ENCODE results near the gene EFNA1.
A peak's percentile ranks its signal among the peaks of the same experiment; 100 is the strongest.
"Not testable (repeated sequence)": the region's sequence is repeated elsewhere in the genome, so short reads cannot be mapped to it uniquely, and the experiment has no call there.

The EFNA1 gene

DNA sequence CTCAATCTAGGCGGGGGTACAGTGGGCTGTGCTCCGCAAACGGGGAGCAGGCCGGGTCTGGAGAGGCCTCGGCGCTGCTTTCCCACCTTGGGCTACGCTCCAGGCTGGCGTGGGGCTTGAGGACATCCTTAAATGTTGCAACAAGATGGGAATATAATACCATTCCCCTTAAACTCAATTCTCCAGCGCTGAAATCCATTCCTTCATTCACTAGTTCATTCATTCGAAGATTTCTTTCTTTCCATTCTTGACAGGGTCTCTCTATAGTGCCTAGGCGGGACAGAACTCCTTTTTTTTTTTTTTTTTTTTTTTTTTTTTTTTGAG is 12.9 kb downstream of the EFNA1 start:
- peak; percentile 33 for FAIRE-seq
- DNase-seq (ENCODE audit: insufficient read length, low spot score): no peak

DNA sequence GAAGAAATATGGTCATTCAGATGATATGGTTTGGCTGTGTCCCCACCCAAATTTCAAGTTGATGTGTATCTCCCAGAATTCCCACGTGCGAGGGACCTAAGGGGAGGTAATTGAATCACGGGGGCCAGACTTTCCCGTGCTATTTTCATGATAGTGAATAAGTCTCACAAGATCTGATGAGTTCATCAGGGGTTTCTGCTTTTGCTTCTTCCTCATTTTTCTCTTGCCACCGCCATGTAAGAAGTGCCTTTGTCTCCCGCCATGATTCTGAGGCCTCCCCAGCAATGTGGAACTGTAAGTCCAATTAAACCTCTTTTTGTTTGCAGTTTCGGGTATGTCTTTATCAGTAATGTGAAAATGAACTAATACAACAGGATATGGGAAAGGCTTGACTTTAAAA is 14.1 kb downstream of the EFNA1 start:
- FAIRE-seq: no peak

DNA sequence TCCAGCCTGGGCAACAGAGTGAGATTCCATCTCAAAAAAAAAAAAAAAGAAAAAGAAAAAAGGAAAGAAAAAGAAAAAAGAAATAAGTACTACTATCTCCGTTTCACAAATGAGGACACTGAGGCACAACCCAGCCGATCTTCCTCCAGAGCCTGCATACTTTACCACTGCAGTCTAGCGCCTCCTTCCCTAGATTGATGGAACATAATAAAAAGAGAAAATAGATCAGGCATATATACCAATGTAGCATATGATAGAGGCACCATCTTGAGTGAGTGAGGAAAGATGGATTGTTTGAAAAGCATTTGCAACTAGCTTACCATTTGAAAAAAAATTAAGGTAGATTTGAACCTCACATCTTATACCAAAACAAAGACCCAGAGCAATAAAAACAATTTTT is 17.8 kb downstream of the EFNA1 start:
- no peak for FAIRE-seq
- no peak for DNase-seq (ENCODE audit: insufficient read length, low spot score)

More for the DNA sequence above, 14.1 kb downstream of the EFNA1 start:
- DNase-seq (ENCODE audit: insufficient read length, low spot score): no peak

DNA sequence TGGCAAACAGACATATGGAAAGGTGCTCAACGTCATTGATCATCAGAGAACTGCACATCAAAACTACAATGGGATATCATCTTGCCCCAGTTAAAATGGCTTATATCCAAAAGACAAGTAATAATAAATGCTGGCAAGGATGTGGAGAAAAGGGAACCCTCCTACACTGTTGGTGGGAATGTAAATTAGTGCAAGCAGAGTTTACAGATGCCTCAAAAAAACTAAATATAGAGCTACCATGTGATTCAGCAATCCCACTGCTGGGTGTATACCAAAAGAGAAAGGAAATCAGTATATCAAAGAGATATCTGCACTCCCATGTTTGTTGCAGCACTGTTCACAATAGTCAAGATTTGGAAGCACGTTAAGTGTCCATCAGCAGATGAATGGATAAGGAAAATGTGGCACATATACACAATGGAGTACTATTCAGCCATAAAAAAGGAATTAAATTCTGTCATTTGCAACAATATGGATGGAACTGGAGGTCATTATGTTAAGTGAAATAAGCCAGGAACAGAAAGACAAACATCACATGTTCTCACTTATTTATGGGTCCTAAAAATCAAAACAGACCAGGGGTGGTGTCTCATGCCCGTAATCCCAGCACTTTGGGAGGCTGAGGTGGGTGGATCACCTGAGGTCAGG is 28.4 kb downstream of the EFNA1 start:
- DNase-seq (ENCODE audit: insufficient read length, low spot score); FAIRE-seq: not testable (repeated sequence)

DNA sequence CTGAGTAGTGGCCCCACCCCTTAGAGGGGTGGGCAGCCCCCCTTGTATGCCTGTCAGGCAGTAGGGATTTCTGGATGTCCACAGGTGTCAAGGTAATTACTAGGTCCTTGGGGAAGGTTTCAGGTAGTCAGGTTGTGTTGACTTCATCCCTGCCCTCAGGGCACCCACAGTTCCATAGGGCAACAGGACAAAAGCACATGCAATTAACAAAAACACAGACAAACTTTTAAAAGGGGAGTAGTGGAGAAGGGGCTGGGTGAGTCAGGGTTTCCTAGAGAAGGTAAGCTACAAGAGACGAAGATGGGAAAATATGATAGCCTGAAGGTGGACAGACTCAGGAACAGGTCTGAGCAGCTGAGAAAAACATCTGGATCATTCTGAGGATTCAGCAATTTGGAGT is 31.3 kb downstream of the EFNA1 start:
- FAIRE-seq: no peak

DNA sequence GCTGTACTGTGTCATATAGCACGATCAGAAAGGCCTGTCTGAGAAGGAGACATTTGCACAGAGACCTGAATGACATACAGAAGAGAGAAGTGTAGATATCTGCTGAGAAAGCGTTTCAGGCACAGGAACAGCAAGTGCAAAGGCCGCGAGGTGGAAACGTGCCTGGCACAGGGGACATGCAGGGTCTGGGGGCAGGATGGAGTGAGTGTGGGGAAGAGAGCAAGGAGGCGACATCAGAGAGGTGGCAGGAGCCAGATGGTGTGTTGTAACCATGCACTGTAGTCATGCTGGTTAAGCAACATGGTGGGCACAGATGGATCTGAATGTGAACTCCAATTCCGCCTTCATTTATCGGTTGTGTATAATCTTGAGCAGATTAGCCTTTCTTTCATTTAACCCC is 32.5 kb downstream of the EFNA1 start:
- no peak for DNase-seq (ENCODE audit: insufficient read length, low spot score)

More for the DNA sequence above, 31.3 kb downstream of the EFNA1 start:
- DNase-seq (ENCODE audit: insufficient read length, low spot score): no peak

DNA sequence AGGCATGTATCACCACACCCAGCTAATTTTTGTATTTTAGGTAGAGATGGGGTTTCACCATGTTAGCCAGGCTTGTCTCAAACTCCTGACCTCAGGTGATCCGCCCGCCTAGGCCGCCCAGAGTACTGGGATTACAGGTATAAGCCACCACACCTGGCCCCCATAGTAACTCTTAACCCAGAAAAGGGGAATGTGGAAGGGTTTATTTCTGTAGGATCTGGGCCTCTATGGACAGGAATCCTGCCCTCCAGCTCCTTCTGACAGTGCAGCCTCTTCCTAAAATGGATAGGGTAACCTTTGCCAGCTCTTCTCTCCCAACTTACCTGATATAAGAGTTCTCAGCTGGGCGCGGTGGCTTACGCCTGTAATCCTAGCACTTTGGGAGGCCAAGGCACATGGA is 35.0 kb downstream of the EFNA1 start:
- not testable (repeated sequence) for DNase-seq (ENCODE audit: insufficient read length, low spot score); FAIRE-seq

More for the DNA sequence above, 32.5 kb downstream of the EFNA1 start:
- no peak for FAIRE-seq

DNA sequence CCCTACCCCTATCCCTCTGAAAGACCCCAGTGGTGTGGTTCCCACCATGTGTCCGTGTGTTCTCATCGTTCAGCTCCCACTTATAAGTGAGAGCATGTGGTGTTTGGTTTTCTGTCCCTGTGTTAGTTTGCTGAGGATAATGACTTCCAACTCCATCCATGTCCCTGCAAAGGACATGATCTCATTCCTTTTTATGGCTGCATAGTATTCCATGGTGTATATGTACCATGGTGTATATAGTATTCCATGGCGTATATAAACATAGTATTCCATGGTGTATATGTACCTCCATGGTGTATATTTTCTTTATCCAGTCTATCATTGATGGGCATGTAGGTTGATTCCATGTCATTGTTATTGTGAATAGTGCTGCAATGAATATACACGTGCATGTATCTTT is 36.1 kb downstream of the EFNA1 start:
- DNase-seq (ENCODE audit: insufficient read length, low spot score); FAIRE-seq: not testable (repeated sequence)

DNA sequence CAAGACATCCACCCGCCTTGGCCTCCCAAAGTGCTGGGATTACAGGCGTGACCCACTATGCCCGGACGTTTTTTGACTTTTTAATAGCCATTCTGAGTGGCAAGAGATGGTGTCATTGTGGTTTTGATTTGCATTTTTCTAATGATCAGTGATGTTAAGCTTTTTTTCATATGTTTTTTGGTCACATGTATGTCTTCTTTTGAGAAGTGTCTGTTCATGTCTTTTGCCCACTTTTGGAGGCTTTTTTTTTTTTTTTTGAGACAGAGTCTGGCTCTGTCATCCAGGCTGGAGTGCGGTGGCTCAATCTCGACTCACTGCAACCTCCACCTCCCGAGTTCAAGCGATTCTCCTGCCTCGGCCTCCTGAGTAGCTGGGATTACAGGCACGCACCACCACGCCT is 36.9 kb downstream of the EFNA1 start:
- not testable (repeated sequence) for DNase-seq (ENCODE audit: insufficient read length, low spot score); FAIRE-seq

DNA sequence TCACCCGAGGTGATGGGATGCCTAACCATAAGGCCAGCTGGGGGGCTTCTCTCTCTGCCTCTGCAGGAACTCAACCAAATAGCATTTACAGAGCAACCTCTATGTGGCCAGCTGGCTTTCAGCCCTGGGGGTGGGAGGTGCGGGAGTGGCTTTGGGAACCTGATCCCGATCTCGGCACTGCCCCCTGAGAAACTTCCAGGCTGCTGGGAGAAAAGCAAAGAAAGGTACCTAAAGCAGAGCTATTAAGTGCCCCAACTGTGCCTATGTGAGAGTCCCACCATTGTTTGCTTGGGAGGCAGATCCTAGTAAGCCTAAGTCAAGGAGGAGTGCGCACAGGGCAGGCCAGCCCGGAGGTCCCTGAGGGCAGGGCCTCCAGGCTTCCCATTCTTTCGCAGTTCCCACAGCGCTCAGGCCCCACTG is 38.4 kb downstream of the EFNA1 start:
- no peak for DNase-seq (ENCODE audit: insufficient read length, low spot score)
- FAIRE-seq: no peak

DNA sequence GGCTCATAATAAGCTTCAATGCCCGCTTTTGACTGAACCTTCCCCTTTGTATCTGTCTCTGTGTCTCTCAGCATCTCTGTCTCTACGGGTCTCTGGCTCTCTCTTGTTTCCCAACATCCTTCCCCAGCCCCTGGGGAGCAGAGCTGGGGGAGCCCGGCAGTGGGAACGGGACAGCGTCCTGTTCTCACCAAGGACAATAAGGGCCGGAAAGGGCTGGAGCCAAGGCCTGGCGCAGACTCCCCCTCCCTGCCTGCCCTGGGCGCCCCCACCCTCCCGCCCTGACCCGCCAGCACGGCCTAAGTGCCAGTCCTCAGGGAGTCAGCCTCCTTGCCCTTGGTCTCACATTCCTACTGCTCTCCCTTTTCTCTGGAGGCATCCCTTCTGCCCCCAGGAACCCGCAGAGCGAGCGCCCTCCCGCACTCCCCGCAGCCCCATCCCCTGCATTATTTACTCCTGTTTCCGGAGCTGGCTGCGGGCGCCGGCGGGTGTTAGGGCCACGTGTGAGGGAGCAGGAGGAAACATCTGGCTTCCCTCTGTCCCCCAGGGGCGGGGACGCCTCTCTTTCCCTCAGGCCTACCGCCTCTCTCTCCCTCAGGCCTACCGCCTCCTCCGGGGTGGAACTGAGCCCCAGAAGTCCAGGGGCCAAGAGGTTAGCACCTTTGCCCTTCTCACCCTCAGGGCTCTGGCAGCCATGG is 38.9 kb downstream of the EFNA1 start:
- no peak for DNase-seq (ENCODE audit: insufficient read length, low spot score)
- no peak for FAIRE-seq

DNA sequence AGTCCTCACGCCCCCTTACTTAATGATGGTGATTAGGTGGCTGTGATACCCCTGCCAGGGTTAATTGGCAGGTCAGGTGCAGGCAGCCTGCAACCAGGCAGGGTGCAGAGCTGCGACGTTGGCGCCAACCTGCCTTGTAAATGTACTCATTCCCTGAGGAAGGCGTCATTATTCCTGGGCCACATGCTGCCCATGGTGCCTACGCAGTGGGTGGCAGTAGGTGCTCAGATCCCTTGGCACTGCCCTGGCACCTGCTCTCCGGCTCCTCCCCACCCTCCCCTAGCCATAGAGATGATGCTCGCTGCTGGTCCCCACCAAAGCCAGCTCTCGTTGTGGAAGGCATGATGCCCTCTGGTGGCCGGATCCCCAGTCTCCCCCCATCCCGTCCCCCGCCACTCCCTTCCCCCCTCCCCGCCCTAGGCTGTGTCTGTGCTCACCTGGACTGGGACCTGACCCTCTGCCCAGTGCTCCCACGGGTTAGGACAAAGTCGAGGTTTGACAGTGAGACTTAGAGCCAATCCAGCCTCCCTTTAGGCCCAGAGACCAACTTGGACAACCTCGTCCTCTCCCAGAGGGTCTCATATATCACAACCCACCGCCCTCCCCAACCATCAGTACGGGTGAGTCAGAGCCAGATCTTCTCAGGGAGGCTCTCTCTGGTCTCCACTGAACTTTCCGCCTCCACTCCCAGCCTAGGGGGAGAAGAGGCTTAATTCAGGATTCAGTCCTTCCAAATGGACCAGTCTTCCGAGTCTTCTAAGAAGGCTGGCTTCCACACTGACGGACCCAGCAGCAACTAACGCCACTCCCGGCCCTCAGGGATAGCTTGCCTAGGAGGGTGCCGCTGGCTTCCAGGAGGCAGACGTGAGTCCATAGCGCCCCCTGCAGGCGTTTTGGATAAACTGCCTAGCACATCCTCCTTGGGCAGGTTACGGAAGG is 39.8 kb downstream of the EFNA1 start:
- DNase-seq (ENCODE audit: insufficient read length, low spot score): no peak
- FAIRE-seq: peak; percentile 90

DNA sequence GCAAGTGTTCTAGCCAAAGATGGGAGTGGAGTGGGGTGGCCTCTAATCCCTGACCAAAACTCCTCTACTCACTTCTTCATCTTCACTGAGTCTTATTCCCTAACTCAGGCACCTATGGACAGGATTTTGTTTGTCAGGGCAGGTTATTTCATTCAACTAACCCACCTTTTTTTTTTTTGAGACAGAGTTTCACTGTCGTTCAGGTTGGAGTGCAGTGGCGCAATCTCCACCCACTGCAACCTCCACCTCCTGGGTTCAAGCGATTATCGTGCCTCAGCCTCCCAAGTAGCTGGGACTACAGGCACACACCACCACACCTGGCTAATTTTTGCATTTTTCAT is 40.4 kb downstream of the EFNA1 start:
- not testable (repeated sequence) for DNase-seq (ENCODE audit: insufficient read length, low spot score); FAIRE-seq

DNA sequence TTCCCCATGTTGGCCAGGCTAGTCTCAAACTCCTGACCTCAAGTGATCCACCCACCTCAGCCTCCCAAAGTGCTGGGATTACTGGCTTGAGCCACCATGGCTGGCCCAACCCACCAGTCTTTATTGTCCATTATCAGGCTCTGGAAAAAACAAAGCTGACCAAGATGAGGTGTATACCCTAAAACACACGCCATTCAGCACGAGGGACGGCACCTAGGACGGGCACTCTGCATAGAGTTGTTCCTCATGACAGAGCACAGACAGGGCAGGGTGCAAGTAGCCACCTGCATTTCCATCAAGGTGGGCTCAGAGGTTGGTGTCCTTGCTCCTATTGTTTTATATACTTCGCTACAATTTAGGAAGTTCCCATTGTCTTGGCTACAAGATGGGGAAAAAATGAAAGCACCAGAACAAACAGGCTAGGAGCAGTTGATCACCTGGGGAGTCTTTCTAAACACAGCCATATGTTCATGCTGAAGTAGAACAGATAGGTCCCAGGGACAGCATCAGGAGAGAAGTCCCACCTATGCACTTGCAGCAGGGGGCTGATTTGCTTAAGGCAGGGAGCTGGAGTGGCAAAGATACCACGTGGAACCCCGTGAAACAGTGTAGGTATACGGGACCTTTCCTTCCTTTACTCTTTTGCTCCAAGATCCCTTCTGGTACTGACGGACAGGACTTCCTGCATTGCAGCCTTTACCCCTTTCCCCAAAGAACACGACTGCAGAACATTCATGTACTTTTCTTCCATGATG is 41.0 kb downstream of the EFNA1 start:
- no peak for FAIRE-seq
- no peak for DNase-seq (ENCODE audit: insufficient read length, low spot score)

DNA sequence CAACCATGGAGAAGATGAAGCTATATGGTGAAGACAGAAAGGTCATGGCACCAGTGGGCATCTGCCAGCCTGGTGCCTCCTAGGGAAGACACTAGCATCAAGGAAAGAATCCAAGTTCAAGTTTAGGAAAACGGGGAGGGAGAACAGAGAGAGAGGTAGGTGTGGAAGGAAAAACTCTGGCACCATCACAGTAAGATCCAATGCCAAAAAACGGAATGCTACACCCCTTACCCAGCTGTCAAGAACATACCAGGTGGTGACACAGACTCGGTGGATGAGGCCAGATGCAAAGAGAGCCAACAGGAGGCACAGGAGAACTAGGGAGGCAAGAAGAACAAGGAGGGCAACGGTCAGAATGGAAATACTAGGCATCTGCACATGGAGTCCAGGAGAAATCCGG is 41.9 kb downstream of the EFNA1 start:
- DNase-seq (ENCODE audit: insufficient read length, low spot score): no peak
- no peak for FAIRE-seq

DNA sequence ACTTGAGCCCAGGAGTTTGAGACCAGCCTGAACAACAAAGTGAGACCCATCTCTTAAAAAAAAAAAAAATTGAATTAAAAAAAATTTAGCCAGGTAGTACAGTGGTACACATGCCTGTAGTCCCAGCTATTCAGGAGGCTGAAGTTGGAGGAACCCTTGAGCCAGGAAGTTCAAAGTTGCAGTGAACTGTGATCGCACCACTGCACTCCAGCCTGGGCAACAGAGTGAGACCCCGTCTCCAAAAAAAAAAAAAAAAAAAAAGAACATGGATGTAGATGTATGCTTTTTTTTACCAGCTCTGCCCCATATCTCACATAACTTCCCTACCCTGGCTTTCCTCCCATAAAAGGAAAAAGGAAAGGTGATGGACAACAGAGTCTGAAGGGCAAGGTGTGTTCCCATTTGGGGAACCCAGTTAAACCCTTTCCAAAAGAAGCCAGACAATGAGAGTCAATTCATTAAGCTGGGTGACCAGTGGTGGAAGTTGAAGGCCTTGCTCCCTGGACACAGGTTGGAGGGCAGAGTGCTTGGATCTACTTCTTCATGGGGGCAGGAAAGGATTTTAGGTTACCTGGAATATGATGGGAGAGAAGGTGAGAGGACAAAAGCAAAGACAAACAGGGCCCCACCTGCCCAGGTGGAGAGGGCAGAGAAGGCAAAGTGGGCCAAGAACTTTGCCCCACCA is 42.6 kb downstream of the EFNA1 start:
- FAIRE-seq: no peak
- no peak for DNase-seq (ENCODE audit: insufficient read length, low spot score)

DNA sequence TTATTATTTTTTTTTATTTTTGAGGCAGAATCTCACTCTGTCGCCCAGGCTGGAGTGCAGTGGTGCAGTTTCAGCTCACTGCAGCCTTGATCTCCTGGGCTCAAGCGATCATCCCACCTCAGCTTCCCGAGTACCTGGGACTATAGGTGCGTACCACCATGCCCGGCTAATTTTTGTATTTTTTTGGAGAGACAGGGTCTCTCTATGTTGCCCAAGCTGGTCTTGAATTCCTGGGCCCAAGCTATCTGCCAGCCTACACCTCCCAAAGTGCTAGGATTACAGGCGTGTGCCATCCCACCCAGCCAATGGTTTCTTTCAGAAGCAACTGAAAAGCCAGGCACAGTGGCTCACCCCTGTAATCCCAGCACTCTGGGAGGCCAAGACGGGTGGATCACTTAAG is 43.1 kb downstream of the EFNA1 start:
- no peak for DNase-seq (ENCODE audit: insufficient read length, low spot score)
- FAIRE-seq: no peak

DNA sequence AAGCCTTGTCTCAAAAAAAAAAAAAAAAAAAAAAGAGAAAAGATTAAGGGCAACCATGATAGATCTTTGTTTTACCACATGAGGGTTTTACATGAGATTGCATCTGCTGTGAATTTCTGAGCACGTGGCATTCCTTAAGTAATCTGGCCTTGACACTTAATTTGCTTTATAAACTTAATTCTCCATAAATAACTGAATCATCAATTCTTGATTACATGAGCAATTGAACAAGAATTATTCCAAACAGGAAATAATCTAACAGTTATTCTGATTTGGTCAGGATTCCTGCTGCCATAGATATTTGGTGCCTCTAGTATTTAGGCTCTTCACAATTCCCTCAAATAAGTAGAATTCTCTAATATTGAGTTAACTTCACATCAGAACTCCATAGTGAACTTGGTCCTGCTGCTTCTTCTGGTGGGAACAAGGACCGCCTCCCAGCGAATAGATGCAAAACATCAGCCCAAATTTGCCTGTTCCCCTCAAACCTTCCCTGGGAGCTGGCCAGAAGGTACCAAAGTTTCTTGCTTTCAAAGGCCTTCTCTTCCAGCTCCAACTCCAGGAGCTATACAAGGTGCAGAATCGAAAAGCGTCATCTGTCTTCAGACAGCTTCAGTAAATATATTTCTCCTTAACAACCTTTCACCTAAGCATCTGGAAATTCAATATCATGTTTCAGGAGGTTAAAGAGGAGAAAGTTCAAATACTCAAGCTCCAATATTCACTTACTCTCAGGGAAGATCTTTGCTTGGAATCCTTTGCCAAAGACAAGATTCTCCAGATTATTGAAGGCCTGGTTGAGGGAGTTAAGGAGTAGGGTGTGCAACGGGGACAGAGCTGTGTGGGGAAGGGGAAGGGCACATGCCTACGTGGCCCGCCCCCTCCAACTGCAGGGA is 44.4 kb downstream of the EFNA1 start:
- DNase-seq (ENCODE audit: insufficient read length, low spot score) (no peak), FAIRE-seq (no peak)
